ENCODE results near the gene CACYBP.

CACYBP gene

DNA sequence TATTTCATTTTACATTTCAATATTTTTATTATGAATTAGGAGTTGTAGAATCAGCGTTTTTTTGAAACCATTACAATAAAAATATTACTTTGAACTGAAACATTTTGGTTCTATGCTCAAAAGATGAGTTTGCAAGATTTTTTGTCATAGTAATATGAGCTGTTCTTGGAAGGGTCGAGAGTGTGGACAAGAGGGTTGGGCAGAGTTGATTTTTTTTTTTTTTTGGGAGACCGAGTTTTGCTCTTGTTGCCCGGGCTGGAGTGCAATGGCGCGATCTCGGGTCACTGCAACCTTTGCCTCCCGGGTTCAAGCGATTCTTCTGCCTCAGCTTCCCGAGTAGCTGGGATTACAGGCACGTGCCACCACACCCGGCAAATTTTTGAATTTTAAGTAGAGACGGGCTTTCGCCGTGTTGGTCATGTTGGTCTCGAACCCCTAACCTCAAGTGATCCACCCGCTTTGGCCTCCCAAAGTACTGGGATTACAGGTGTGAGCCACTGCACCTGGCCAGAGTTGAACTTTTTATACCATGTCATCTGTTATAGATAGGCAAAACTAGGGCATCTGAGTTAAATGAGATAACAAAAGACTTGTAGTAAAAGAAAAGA lies 3.3 kb downstream of the CACYBP start:
- H3K27me3 ChIP-seq (replicated peaks; ENCODE audit: control insufficient read depth, insufficient read depth, low read length): no peaks in the 10 kb centered on the region
- no peaks in the 10 kb centered on the region; the same call in 1 of the 2 replicates for H3K36me3 ChIP-seq (ENCODE audit: control insufficient read depth, insufficient read depth, low read length)
- no peak for TF ChIP-seq CTCF (IDR thresholded peaks at IDR 0.05; ENCODE audit: insufficient read depth, low read length, poor library complexity, severe bottlenecking)
- no peak overlapping the region for H3K4me3 ChIP-seq (replicated peaks; ENCODE audit: low read depth, low read length)
- DNase-seq (ENCODE audit: extremely low read depth, insufficient read length): no peak

GRCh38 chr1:175003521-175003920 lies 3.8 kb downstream of the CACYBP start:
- Histone ChIP-seq H3K27me3 (replicated peaks; ENCODE audit: control insufficient read depth, insufficient read depth, low read length) (no peaks in the 10 kb centered on the region), H3K36me3 (ENCODE audit: control insufficient read depth, insufficient read depth, low read length) (no peaks in the 10 kb centered on the region; the same call in 1 of the 2 replicates), H3K4me3 (replicated peaks; ENCODE audit: low read depth, low read length) (no peak overlapping the region)
- no peak for DNase-seq (ENCODE audit: extremely low read depth, insufficient read length)
- no peak for TF ChIP-seq CTCF (IDR thresholded peaks at IDR 0.05; ENCODE audit: insufficient read depth, low read length, poor library complexity, severe bottlenecking)

DNA sequence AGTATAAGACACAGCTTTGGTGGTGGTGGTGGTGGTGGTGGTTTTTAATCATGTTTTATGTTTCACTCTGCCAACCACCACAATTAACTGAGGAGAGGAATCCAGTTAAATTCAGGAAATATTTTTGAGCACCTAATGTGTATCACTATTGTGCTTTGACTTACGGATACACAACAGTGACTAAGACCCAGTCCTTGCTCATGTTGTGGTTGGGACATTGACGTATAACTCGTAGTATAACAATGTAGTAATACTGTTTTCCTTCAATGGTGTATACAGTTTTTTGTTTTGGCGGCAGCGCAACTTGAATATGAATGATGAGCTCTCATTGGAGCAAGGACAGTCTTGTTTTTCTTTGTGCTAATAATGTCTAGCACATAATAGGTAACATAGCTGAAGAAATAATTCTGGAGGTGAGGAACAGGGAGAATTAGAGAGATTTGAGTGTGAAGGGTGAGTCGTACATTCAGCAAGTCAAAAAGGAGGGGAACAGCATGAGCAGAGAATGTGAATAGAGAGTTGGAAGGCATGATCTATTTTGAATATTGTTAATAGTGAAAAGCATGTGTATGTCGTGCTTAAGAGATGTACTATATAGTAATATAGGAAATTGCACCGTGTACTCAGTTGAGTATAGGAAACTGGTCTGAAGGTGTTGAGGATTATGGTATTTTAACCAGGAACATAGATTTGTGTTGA lies 5.5 kb downstream of the CACYBP start:
- TF ChIP-seq CTCF (IDR thresholded peaks at IDR 0.05; ENCODE audit: insufficient read depth, low read length, poor library complexity, severe bottlenecking): no peak
- Histone ChIP-seq H3K27me3 (replicated peaks; ENCODE audit: control insufficient read depth, insufficient read depth, low read length) (no peaks in the 10 kb centered on the region), H3K36me3 (ENCODE audit: control insufficient read depth, insufficient read depth, low read length) (peaks cover 3% of the 10 kb centered on the region), H3K4me3 (replicated peaks; ENCODE audit: low read depth, low read length) (no peak overlapping the region)
- DNase-seq (ENCODE audit: extremely low read depth, insufficient read length): no peak

DNA sequence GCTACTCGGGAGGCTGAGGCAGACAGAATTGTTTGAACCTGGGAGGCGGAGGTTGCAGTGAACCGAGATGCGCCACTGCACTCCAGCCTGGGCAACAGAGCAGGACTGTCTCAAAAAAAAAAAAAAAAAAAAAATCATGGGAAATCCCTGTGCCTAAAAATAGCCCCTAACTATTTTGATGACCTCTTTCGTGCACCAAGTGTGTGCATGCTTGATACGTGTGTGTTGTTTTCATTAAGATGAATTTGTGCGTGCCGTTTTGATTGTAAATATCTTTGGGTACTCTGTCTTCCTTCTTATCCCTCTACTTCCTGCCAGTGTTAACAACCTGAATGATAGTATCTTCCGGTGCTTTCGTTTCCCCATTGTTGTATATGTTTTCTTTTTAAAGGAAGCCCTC lies 9.8 kb downstream of the CACYBP start:
- Histone ChIP-seq H3K36me3 (ENCODE audit: control insufficient read depth, insufficient read depth, low read length) (peaks cover 7% of the 10 kb centered on the region), H3K27me3 (replicated peaks; ENCODE audit: control insufficient read depth, insufficient read depth, low read length) (no peaks in the 10 kb centered on the region), H3K4me3 (replicated peaks; ENCODE audit: low read depth, low read length) (no peak overlapping the region)
- no peak for DNase-seq (ENCODE audit: extremely low read depth, insufficient read length)
- no peak for TF ChIP-seq CTCF (IDR thresholded peaks at IDR 0.05; ENCODE audit: insufficient read depth, low read length, poor library complexity, severe bottlenecking)

- no peak for DNase-seq (ENCODE audit: extremely low read depth, insufficient read length)
- TF ChIP-seq CTCF (IDR thresholded peaks at IDR 0.05; ENCODE audit: insufficient read depth, low read length, poor library complexity, severe bottlenecking): no peak
- H3K27me3 ChIP-seq (replicated peaks; ENCODE audit: control insufficient read depth, insufficient read depth, low read length): no peaks in the 10 kb centered on the region
- H3K4me3 ChIP-seq (replicated peaks; ENCODE audit: low read depth, low read length): no peak overlapping the region
- peaks cover 10% of the 10 kb centered on the region for H3K36me3 ChIP-seq (ENCODE audit: control insufficient read depth, insufficient read depth, low read length)
These were observed 13.7 kb downstream of the CACYBP start for GRCh38 chr1:175013445-175013844.
